Measurements from ENCODE around the gene WDR4. TPM values are rescaled to one million over a fixed set of nuclear protein-coding genes. Genes with fewer than 3 reads are reported as not detected.
"Not testable (repeated sequence)": the region's sequence is repeated elsewhere in the genome, so short reads cannot be mapped to it uniquely, and the experiment has no call there.

WDR4 gene
- total RNA-seq, 1 experiment from 2014 or later: 11.3 TPM

DNA sequence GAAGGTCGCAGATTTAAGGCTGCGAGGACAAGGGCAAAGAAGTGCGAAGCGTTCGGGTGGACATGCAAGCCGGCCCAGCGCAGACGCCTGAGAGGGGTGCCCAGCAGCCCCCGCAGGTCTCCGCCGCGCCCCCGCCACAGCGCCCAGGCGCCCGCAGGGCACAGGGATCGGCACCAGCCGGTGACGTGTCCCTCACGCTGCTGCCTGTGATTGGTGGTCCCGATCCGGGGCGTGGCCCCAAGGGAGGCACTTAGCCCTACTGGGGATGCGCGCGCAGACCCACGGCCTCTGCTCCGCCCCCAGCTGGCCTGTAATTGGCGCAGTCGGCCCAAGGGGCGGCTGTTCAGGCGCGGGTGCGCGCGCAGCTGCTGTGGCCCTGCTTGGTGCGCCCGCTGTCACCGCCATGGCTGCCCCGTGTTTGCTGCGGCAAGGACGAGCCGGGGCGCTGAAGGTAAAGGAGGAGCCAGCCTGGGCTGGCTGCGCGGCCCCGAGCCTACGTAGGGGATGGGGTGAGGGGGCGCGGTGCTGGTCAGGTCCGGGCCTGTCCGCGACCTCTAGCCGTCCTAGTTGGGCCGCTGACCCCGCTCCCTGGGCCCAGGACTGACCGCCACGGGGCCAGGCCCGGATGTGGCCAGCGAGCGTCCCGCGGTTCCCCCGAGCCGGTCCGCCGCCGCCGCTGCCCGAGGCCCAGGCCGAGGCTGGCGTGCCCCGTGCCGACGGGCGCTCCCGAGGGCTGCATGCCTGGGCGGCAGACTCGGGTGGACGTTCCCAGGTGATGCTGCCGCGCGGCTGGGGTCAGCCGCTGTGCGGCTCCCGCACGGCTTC lies 13.8 kb upstream of the WDR4 start, which contains the start of gene NDUFV3:
TSS of gene NDUFV3 (plus strand) at position 379 of the 825 bp plus-strand sequence. CDS start at position 404, 25 bp downstream.
- in situ Hi-C loops (cut with HindIII; ENCODE audit: low pct_unique_long_range_greater_than_20kb, low sequenced_read_pairs): no loop called here
- peak; percentile 97 for DNase-seq (ENCODE audit: low read depth, low spot score)

DNA sequence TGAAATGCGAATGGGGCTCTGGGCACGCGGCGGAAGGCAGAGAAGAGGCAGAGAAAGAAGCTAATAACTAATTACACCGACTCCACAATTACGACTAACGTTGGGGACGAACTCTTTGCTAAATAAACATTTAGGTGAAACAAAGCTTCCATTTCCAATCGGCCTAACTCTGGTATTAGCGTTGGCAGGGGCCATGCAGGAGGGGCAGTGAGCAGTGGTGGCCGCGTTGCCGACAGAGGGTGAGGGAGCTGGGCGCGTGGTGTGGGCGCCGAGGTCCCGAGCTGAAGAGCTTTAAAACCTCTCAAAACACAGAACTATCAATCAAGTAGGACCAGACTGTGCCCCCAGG lies 13.2 kb upstream of the WDR4 start:
- DNase-seq (ENCODE audit: low read depth, low spot score): no peak
- in situ Hi-C loops (cut with HindIII; ENCODE audit: low pct_unique_long_range_greater_than_20kb, low sequenced_read_pairs): no loop called here

DNA sequence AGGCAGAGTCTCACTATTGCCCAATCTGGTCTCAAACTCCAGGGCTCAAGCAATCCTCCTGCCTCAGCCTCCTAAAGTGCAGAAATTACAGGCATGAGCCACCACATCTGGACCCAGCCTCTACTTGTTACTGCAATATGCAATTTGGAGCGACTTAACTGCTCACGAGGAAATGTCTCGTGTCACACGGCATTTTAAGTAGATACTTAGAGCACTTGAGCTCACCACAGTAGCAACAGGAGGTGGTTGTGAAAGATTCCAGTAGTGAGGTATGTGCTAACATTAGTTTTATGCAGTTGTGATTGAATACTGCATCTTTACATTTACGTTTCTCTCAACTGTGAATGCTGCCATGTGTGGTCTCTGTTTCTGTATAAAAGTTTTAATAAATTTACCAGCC lies 8.0 kb upstream of the WDR4 start:
- in situ Hi-C loops (cut with HindIII; ENCODE audit: low pct_unique_long_range_greater_than_20kb, low sequenced_read_pairs): no loop called here
- DNase-seq (ENCODE audit: low read depth, low spot score): no peak

DNA sequence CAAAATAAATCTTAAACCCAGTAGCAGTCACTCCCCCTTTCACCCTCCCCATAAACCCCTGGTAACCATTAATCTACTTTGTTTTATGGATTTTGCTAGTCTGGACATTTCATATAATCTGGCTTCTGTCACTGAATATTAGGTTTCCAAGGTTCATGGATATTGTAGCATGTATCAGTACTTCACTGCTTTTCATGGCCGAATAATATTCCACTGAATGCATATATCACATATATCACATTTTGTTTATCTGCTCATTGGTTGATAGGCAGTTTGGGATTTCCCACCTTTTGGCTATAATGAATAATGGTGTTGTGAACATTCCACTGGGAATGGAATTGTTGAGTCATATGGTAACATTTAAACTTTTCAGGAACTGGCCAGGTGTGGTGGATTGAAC lies 4.6 kb upstream of the WDR4 start:
- in situ Hi-C loops (cut with HindIII; ENCODE audit: low pct_unique_long_range_greater_than_20kb, low sequenced_read_pairs): no loop called here

DNA sequence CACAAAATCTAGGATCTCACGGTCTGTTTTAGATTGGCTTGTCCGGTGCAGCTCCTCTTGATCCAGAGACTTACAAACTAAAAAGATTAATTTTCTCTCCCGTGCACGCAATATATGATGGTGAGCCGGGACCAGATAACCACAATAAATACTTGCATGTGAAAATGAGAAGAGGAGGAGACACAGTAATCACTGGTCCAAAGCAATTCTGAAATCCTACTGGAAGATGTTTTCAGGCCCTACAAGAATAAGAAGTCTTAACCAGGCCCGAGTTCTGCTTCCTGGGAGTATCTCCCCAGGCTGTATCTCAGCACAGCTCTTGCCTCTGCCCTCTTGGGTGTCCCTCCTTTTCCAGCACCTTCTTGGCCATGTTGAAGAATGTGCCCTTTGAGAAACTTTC lies 1.0 kb upstream of the WDR4 start:
- no peak for DNase-seq (ENCODE audit: low read depth, low spot score)
- in situ Hi-C loops (cut with HindIII; ENCODE audit: low pct_unique_long_range_greater_than_20kb, low sequenced_read_pairs): no loop called here

More for the DNA sequence above, 4.6 kb upstream of the WDR4 start:
- DNase-seq (ENCODE audit: low read depth, low spot score): no peak

DNA sequence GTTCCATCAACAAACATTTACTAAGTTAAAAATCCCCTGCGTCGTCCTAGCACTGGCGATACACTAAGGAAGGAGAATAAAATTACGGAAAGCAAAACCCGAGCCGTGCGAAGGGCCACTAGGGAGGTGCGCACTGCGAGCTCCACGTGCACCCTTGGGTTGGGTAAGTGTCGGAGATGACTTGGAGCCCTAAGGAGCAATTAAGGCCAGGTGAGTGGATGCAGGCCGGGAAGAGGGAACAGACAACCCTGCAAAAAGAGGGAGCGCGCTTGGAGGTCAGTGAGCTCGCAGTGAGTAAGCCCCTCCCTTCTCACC lies 704 bp downstream of the WDR4 start:
- no peak for DNase-seq (ENCODE audit: low read depth, low spot score)
- in situ Hi-C loops (cut with HindIII; ENCODE audit: low pct_unique_long_range_greater_than_20kb, low sequenced_read_pairs): no loop called here

DNA sequence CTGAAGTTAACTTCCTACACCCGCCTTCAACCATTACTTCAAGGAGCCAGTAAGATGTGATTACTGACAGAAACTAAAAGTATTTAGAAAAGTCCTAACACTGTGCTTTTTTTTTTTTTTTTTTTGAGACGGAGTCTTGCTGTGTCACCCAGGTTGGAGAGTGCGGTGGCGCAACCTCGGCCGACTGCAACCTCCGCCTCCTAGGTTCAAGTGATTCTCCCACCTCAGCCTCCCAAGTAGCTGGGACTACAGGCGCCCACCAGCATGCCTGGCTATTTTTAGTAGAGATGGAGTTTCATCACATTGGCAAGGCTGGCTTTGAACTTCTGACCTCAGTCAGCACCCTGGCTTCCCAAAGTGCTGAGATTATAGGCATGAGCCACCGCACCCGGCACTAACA lies 3.5 kb downstream of the WDR4 start:
- in situ Hi-C loops (cut with HindIII; ENCODE audit: low pct_unique_long_range_greater_than_20kb, low sequenced_read_pairs); DNase-seq (ENCODE audit: low read depth, low spot score): not testable (repeated sequence)

DNA sequence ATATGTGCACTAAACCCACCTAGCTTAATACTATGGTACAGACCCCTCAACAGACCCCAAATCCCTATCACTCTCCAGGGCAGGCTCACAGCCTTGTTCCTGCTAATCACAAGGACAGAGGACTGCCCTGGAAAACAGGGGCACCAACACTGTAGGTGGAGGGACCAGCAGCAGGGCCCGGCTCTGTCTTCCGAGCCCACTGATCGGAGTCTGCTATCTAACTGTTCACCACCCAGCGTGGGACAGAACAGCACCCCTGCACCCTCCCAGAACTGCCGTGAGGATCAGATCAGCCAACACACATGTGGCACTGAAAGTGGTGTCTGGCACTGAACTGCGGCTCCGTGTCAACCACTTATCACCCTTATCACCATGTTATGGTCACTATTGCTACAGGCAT lies 6.2 kb downstream of the WDR4 start:
- in situ Hi-C loops (cut with HindIII; ENCODE audit: low pct_unique_long_range_greater_than_20kb, low sequenced_read_pairs): no loop called here
- DNase-seq (ENCODE audit: low read depth, low spot score): no peak

DNA sequence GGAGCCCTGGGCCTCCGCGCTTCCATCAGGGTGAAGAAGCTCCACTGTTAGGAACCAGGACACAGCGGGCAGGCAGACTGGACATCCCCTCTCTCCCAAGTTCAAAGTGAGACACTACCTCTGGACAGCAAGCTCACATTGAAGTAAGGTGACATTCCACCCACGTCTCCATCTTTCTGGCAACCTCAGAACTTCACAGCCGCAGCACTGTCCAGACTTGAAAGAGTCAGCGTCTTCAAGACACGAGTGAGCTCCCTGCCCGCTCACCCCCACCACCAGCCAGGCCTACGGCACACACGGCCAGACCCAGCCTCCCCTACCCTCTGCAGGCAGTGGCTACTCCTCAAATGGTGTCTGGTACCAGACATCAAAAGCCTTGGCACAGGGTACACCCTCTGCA lies 11.1 kb downstream of the WDR4 start:
- DNase-seq (ENCODE audit: low read depth, low spot score): no peak
- in situ Hi-C loops (cut with HindIII; ENCODE audit: low pct_unique_long_range_greater_than_20kb, low sequenced_read_pairs): no loop called here

DNA sequence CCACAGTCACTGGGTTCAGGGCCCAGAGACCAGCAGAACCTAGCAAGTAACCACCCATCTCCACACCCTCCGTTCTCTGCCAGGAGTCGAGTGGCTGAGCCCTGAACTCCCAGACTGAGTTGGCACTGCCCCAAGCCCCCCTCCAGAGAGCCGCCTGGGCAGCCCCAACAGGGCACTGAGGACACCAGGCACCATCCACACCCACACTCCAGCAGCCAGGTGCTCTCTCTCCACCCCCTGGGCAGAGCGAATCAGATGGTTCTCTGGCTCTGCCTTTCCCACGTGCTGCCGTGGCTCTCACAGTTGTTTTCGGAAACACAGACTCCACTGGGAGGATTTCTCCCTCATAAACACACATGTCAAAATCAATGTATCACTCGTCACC lies 13.6 kb downstream of the WDR4 start:
- in situ Hi-C loops (cut with HindIII; ENCODE audit: low pct_unique_long_range_greater_than_20kb, low sequenced_read_pairs): no loop called here
- DNase-seq (ENCODE audit: low read depth, low spot score): no peak

DNA sequence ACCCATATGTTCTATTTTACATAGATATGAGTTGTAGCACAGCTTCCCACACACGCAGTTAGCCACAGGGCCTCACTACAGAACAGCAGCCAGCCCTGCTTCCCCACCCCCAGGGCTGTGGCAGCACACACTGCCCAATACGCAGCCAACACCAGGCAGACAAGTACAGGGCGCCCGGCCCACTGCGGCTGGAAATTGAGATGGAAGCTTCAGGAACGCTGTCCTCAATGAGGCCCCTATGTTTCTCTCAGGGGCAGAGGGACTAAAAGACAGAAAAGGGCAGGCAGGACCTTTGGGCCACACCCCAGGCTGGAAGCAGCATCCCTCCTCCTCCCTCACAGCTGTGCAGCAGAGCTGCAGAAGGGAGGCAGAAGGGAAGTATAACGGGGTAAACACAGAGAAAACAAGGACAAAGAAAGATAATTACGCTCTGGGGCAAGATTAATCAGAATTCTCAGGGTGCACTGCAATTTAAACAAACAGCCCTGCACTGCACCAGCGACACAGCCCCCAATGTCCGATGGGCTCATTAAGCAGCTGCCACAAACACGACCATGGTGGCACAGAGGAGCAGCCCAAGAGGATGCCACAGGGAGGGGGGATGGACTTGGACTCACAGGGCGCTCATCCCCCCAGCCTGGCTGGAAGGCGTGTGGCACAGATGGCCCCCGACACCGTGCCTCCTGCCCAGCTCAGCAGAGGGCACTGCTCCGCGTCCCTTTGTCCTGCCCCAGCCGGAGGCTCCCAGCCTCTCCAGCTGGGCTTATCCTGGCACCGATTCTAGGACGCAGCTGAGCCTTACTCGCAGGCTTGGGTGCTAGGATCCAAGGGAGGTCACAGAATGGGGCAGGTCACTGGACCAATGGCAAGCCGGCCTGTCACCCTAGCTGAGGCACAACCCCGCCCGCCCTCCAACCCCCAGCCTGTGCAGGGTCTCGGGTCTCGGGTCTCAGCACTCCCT lies 14.2 kb downstream of the WDR4 start:
- DNase-seq (ENCODE audit: low read depth, low spot score): no peak
- in situ Hi-C loops (cut with HindIII; ENCODE audit: low pct_unique_long_range_greater_than_20kb, low sequenced_read_pairs): no loop called here

DNA sequence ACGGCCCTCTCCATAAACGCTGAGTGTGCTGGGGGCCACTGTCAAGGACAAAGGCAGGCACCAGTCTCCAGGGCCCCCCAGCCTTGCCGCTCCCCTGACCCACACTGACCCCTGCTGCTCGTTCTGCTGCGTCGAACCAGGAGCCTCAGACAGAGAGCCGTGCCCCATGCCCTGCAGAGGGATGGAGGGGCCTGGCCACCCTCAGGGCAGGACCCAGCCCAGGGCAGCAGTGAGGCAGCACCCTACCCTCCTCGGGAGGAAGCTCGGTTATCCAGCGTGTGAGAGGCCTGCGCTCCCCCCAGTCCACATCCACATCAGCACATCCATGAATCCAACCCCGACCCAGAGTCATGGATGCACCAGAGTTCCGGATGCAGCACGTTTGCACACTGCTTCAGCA lies 15.1 kb downstream of the WDR4 start:
- in situ Hi-C loops (cut with HindIII; ENCODE audit: low pct_unique_long_range_greater_than_20kb, low sequenced_read_pairs): no loop called here
- DNase-seq (ENCODE audit: low read depth, low spot score): no peak

DNA sequence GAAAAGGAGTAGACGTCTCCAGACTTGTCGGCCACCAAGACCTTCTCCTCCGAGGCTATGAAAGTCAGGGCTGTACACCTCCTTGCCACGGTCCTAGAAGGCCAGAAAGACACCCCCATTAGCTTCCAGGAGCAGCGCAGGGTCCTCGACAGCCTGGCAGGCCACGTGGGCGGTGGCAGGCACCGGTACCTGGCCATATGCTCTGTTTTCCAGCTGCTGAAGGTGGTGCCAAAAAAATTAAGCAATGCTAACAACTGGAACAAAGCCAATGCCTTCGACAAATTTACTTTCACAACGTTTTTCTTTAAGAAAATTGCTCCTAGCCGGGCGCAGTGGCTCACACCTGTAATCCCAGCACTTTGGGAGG lies 15.9 kb downstream of the WDR4 start:
- DNase-seq (ENCODE audit: low read depth, low spot score): no peak
- in situ Hi-C loops (cut with HindIII; ENCODE audit: low pct_unique_long_range_greater_than_20kb, low sequenced_read_pairs): no loop called here

DNA sequence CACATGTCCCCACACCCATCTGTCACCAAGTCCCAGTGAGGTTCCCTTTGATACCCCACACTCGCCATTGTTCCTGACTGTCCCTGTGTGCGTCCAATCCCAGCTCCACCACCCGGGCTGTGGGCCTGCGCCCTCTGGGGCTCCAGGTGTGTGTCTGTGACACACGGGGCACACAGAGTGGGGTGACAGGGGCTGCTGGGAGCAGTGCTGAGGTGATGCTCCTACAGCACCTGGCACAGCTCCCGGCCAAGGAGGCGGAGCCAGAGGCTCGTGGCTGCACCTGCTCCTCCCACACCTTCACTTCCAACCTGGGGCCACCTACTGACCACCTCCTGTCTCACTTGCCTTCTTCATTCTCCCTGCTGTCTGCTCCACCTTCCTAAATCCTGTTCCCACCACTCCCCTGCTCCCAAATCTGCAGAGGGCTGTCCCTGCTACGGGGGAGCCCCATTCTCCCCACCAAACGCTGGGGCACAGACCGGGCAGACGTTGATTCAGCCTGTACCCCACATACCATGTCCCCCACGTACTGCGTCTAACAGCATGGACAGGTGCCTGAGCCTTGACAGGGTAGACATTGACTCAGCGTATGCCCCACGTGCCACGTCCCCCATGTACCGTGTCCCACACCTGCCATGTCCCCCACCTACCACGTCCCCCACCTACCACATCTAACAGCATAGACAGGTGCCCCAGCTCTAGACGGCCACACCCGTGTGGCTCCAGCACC lies 16.4 kb downstream of the WDR4 start:
- in situ Hi-C loops (cut with HindIII; ENCODE audit: low pct_unique_long_range_greater_than_20kb, low sequenced_read_pairs): no loop called here
- no peak for DNase-seq (ENCODE audit: low read depth, low spot score)

DNA sequence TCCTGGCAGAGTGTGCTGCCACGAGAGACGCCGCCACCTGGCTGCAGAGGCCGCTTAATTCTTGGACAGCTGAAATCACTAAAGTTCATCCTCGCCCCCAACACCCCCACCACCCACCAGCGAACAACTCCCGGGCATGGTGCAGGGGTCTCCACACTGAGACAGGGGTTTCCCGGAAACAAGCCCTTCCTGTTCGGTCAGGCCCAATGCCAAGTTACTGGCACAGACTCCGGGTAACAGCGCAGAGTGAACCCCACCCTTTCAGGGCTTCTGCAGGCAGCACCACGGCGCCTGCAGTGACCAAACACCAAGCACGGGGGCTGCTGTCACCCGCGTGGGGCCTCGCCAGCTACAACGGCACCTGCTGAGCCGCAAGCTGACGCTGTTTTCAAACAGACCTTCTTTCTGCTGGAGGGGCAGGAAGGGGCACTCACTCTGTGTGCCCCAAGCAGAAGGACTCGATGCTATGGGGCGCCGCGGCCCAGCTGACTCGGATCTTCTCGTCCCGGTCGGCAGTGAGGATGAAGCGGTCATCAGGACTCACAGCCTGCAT lies 17.4 kb downstream of the WDR4 start:
- in situ Hi-C loops (cut with HindIII; ENCODE audit: low pct_unique_long_range_greater_than_20kb, low sequenced_read_pairs): no loop called here
- DNase-seq (ENCODE audit: low read depth, low spot score): no peak

DNA sequence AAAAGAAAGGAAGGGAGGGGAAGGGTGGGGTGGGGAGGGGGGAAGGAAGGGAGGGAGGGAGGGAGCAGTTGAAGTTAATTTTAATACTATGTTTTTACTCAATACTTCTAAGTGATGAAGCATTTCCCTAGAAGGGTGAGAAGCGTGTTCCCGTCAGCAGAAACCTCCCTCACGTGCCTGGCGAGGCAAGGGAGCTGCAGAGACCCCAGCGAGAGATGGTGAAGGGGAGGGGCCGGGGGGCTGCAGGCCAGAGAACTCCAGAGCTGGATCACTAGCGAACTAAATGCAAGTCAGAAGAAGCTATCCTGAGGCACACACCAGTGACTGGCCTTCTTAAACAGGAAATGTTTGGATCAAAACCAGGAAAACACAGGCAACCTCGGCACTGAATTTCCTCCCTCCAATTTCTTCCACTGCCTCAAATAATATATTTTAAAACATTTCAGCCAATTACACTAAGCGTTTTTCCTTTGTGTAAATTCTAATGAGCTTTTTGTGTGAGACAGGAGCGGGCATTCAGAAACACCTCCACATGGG lies 18.0 kb downstream of the WDR4 start:
- in situ Hi-C loops (cut with HindIII; ENCODE audit: low pct_unique_long_range_greater_than_20kb, low sequenced_read_pairs): no loop called here
- no peak for DNase-seq (ENCODE audit: low read depth, low spot score)

DNA sequence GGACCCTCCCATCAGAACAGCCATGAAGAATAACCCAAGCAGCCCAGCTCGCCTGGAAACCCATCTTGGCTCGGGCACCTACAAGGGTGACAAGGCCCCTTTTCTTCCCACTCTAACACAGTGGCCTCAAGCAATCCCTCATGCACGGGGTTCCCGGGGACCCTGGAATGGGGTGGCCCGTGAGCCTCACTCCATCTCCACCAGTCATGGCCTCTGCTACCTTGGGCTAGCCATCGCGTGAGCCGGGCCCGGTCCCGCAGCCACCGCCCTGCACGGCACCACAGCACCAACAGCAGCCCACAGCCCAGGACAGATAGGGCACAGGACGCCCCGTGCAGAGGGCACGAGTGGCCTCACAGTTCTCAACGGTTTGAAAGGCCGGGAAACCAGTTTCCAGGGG lies 19.0 kb downstream of the WDR4 start:
- in situ Hi-C loops (cut with HindIII; ENCODE audit: low pct_unique_long_range_greater_than_20kb, low sequenced_read_pairs): no loop called here

DNA sequence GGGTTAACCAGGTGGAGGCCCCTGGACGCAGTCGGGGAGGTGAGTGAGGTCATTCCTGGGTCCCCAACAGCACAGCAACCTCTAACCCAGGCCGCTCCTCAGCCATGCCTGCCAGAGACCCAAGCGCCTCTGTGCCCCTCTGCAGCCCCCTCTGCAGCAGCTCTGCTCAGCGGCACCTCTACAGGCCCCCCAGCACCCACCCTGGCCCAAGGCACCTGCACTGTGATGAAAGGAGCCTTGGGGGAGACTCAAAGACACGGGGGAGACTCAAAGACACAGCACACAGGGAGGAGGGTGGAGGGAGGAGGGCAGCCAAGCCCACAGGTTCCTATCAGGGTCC lies 19.5 kb downstream of the WDR4 start:
- DNase-seq (ENCODE audit: low read depth, low spot score): no peak
- in situ Hi-C loops (cut with HindIII; ENCODE audit: low pct_unique_long_range_greater_than_20kb, low sequenced_read_pairs): no loop called here

More for the DNA sequence above, 19.0 kb downstream of the WDR4 start:
- no peak for DNase-seq (ENCODE audit: low read depth, low spot score)

Measured in SK-MEL-5 (cell line).